GM23338 (cell line): ENCODE measurements around the gene VCL.

ENCODE experiments used
- CREB1 ChIP-seq: fragments of 250-450 bp; sonication (Bioruptor Pico); IDR thresholded peaks from 2 replicates; pipeline ENCODE4 v1.5.0; 2020; ENCODE audit warnings: low read depth, mild to moderate bottlenecking, moderate library complexity
- CTCF ChIP-seq, 2 experiments: fragments of 200-600 bp in 1 of 2; sonication (generic) in 1 of 2; conservative IDR thresholded peaks; 2 replicates each; pipeline versions ENCODE4 v1.5.1 to v1.6.1; 2016 to 2017; ENCODE audit warnings: antibody characterized with exemption in 2 of 2, low read depth in 2 of 2, mild to moderate bottlenecking in 2 of 2, moderate library complexity in 1 of 2
- ETS1 ChIP-seq: IDR thresholded peaks from 2 replicates; pipeline ENCODE4 v1.6.1; 2016; ENCODE audit warnings: antibody characterized with exemption
- EZH2 ChIP-seq: fragments of 200-600 bp; sonication (generic); IDR thresholded peaks from one replicate; pipeline ENCODE4 v1.8.0; 2017; ENCODE audit warnings: antibody characterized with exemption, mild to moderate bottlenecking, low read depth; ENCODE audit not compliant: unreplicated experiment
- EZH2phosphoT487 ChIP-seq: fragments of 200-600 bp; sonication (generic); IDR thresholded peaks from one replicate; pipeline ENCODE4 v1.8.1; 2018; ENCODE audit warnings: antibody characterized with exemption; ENCODE audit not compliant: unreplicated experiment
- JUNB ChIP-seq: IDR thresholded peaks from one replicate; pipeline ENCODE4 v1.6.1; 2016; ENCODE audit warnings: antibody characterized with exemption; ENCODE audit not compliant: unreplicated experiment
- NANOG ChIP-seq: IDR thresholded peaks from 2 replicates; pipeline ENCODE4 v1.6.1; 2016; ENCODE audit warnings: antibody characterized with exemption, borderline replicate concordance
- POLR2AphosphoS5 ChIP-seq: IDR thresholded peaks from 2 replicates; pipeline ENCODE4 v1.6.1; 2016; ENCODE audit warnings: antibody characterized with exemption, low read depth
- REST ChIP-seq: IDR thresholded peaks from one replicate; pipeline ENCODE4 v1.6.1; 2018; ENCODE audit warnings: antibody characterized with exemption; ENCODE audit not compliant: unreplicated experiment
- ZNF114 ChIP-seq: fragments of 250-450 bp; sonication (Bioruptor Pico); IDR thresholded peaks from 2 replicates; pipeline ENCODE4 v1.5.0; 2020; ENCODE audit warnings: mild to moderate bottlenecking, moderate library complexity

- TF ChIP-seq CTCF (conservative IDR thresholded peaks at IDR 0.05; ENCODE audit: low read depth in 2 of 2) (no peak), POLR2AphosphoS5 (no peak), ETS1 (no peak), EZH2 (no peak), ZNF114 (CRISPR knock-in tag) (no peak), JUNB (no peak), EZH2phosphoT487 (no peak), REST (no peak), NANOG (no peak), CREB1 (no peak)
Observed at GRCh38 chr10:73975388-73975787, 22.5 kb upstream of the VCL start.
